ENCODE data around the gene DST. TPM values are rescaled to one million over a fixed set of nuclear protein-coding genes. Genes with fewer than 3 reads are reported as not detected.

DST gene
- total RNA-seq, 1 experiment from 2014 or later = 132 TPM

DNA sequence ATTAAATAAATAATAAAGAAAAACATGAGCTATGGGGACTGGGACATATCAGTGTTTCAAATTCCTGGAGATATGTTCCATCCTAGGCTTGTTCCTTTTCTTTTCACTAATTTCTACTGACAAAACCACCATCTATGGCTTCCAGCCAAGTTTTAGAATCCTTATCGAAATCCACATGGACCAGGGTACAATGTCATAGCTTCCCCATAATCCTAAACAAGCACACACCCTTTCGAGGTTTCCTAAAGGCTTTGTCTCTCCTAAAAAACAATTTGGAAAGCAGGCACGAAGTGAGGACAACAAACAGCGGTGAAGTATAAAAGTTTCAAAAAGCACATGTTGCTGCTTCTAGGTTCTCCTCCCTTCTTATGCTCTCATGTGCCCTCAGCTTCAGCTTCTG lies 13.3 kb upstream of the DST start:
- H3K27ac Mint-ChIP-seq = no peak overlapping the region; the same call in 1 of the 2 replicates
- H3K4me3 Mint-ChIP-seq = no peak overlapping the region
- H3K36me3 Mint-ChIP-seq = no peaks in the 10 kb centered on the region
- POLR2A ChIA-PET = no interaction called here
- H3K4me1 Mint-ChIP-seq = peaks cover 44% of the 10 kb centered on the region
- H3K27me3 Mint-ChIP-seq (ENCODE audit: low read depth) = no peaks in the 10 kb centered on the region
- ATAC-seq = no peak
- H3K9me3 Mint-ChIP-seq = no peaks in the 10 kb centered on the region
- TF ChIP-seq EMX1 (CRISPR knock-in tag; IDR thresholded peaks at IDR 0.05) (no peak), MAX (CRISPR knock-in tag; IDR thresholded peaks at IDR 0.05) (no peak), CBFB (CRISPR knock-in tag; IDR thresholded peaks at IDR 0.05; ENCODE audit: low read depth) (no peak), MYBL2 (CRISPR knock-in tag; IDR thresholded peaks at IDR 0.05) (no peak), ZNF425 (CRISPR knock-in tag; conservative IDR thresholded peaks at IDR 0.05) (no peak), KAT7 (CRISPR knock-in tag; IDR thresholded peaks at IDR 0.05; ENCODE audit: borderline replicate concordance) (no peak), ZMAT4 (CRISPR knock-in tag; IDR thresholded peaks at IDR 0.05) (no peak), NFE2L1 (CRISPR knock-in tag; IDR thresholded peaks at IDR 0.05) (no peak), SP1 (CRISPR knock-in tag; conservative IDR thresholded peaks at IDR 0.05) (no peak), PRRX2 (CRISPR knock-in tag; IDR thresholded peaks at IDR 0.05) (no peak), PRDM15 (CRISPR knock-in tag; IDR thresholded peaks at IDR 0.05) (no peak), ZNF121 (CRISPR knock-in tag; IDR thresholded peaks at IDR 0.05) (no peak), ZNF416 (CRISPR knock-in tag; IDR thresholded peaks at IDR 0.05) (no peak), IRF2 (CRISPR knock-in tag; IDR thresholded peaks at IDR 0.05; ENCODE audit: borderline replicate concordance, low read depth) (no peak), ATF6 (CRISPR knock-in tag; IDR thresholded peaks at IDR 0.05) (no peak), TEAD4 (CRISPR knock-in tag; IDR thresholded peaks at IDR 0.05) (no peak), FOXK1 (CRISPR knock-in tag; IDR thresholded peaks at IDR 0.05) (no peak), ZNF219 (CRISPR knock-in tag; IDR thresholded peaks at IDR 0.05; ENCODE audit: borderline replicate concordance) (no peak)
- TF ChIP-seq, protein P1, sequence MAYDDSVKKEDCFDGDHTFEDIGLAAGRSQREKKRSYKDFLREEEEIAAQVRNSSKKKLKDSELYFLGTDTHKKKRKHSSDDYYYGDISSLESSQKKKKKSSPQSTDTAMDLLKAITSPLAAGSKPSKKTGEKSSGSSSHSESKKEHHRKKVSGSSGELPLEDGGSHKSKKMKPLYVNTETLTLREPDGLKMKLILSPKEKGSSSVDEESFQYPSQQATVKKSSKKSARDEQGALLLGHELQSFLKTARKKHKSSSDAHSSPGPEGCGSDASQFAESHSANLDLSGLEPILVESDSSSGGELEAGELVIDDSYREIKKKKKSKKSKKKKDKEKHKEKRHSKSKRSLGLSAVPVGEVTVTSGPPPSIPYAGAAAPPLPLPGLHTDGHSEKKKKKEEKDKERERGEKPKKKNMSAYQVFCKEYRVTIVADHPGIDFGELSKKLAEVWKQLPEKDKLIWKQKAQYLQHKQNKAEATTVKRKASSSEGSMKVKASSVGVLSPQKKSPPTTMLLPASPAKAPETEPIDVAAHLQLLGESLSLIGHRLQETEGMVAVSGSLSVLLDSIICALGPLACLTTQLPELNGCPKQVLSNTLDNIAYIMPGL (CRISPR knock-in tag; IDR thresholded peaks at IDR 0.05) = no peak
- TF ChIP-seq, protein P2, sequence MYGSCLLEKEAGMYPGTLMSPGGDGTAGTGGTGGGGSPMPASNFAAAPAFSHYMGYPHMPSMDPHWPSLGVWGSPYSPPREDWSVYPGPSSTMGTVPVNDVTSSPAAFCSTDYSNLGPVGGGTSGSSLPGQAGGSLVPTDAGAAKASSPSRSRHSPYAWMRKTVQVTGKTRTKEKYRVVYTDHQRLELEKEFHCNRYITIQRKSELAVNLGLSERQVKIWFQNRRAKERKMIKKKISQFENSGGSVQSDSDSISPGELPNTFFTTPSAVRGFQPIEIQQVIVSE (CRISPR knock-in tag; IDR thresholded peaks at IDR 0.05; ENCODE audit: borderline replicate concordance) = no peak
- CTCF ChIA-PET = interaction anchor here (1.1 kb wide), 1 partner anchor 188 kb away, joined by 3 read pairs; no protein-coding TSS in a partner anchor
- DNase-seq (ENCODE audit: low spot score) = no peak

Measured in WTC11 (cell line).